IMR-90 (cell line): Measurements from ENCODE around the gene LRRC58. TPM values are rescaled to one million over a fixed set of nuclear protein-coding genes. Genes with fewer than 3 reads are reported as not detected.
"Not testable (repeated sequence)": the region's sequence is repeated elsewhere in the genome, so short reads cannot be mapped to it uniquely, and the experiment has no call there.

ENCODE experiments used
- ATAC-seq: fragments of 200-7000 bp; cut with Tn5 transposase; 2 replicates; pipeline ENCODE4 v1.9.1; 2020; ENCODE audit warnings: low read depth, mild to moderate bottlenecking, moderate library complexity
- BruUV-seq: library from RNA; stranded (reverse); fragments of 400-500 nt; replicated peaks from 2 replicates; lab custom pipeline; 2021; lab: Mats Ljungman, UMichigan
- CTCF ChIA-PET: fragments of 300-600 bp; formaldehyde crosslinking; extraction: SDS; loops from one replicate; lab custom pipeline; 2021; ENCODE audit warnings: antibody characterized with exemption; lab: Yijun Ruan, JAX
- POLR2A ChIA-PET: fragments of 300-600 bp; sonication (Branson Sonifier 250); formaldehyde crosslinking; loops from one replicate; lab custom pipeline; 2022; ENCODE audit warnings: antibody characterized with exemption; ENCODE audit not compliant: unreplicated experiment; lab: Charles Lee
- DNase-seq: peaks from one replicate; pipeline ENCODE4 v3.0.0; 2013
- H2AFZ ChIP-seq: replicated peaks from 2 replicates; pipeline ENCODE3; 2013; ENCODE audit warnings: low read length, mild to moderate bottlenecking; ENCODE audit not compliant: poor library complexity
- H2AK5ac ChIP-seq: 2 replicates; pipeline ENCODE4 v1.6.1; 2013; ENCODE audit warnings: low read depth, low read length, inconsistent platforms
- H2AK9ac ChIP-seq: replicated peaks from 2 replicates; pipeline ENCODE3; 2013; ENCODE audit warnings: mild to moderate bottlenecking, low read depth, low read length, moderate library complexity; ENCODE audit not compliant: poor library complexity
- H2BK120ac ChIP-seq: 2 replicates; pipeline ENCODE4 v1.6.1; 2013; ENCODE audit warnings: low read depth, low read length, inconsistent platforms
- H2BK15ac ChIP-seq: 3 replicates; pipeline ENCODE4 v1.6.1; 2013; ENCODE audit warnings: low read depth, low read length, inconsistent platforms
- H2BK20ac ChIP-seq: 2 replicates; pipeline ENCODE4 v1.6.1; 2013; ENCODE audit warnings: low read depth, mild to moderate bottlenecking, inconsistent platforms, low read length, moderate library complexity
- H2BK5ac ChIP-seq: 2 replicates; pipeline ENCODE4 v1.6.1; 2013; ENCODE audit warnings: mild to moderate bottlenecking, low read depth, low read length, inconsistent platforms; ENCODE audit not compliant: poor library complexity, severe bottlenecking
- H3K14ac ChIP-seq: replicated peaks from 2 replicates; pipeline ENCODE4 v1.6.1; 2013; ENCODE audit warnings: low read depth, low read length, inconsistent platforms
- H3K18ac ChIP-seq: 2 replicates; pipeline ENCODE4 v1.6.1; 2013; ENCODE audit warnings: low read depth, low read length, control low read depth
- H3K23ac ChIP-seq: 2 replicates; pipeline ENCODE4 v1.6.1; 2013; ENCODE audit warnings: low read depth, low read length, inconsistent platforms
- H3K27ac ChIP-seq: 2 replicates; pipeline ENCODE4 v1.5.1; 2013; ENCODE audit warnings: mild to moderate bottlenecking, control low read depth, low read length; ENCODE audit not compliant: insufficient read depth
- H3K27me3 ChIP-seq: 2 replicates; pipeline ENCODE4 v1.6.1; 2013; ENCODE audit warnings: low read length; ENCODE audit not compliant: control insufficient read depth, insufficient read depth
- H3K36me3 ChIP-seq: 2 replicates; pipeline ENCODE4 v1.6.1; 2013; ENCODE audit warnings: low read length, mixed read lengths; ENCODE audit not compliant: control insufficient read depth, insufficient read depth
- H3K4ac ChIP-seq: 2 replicates; pipeline ENCODE4 v1.6.1; 2013; ENCODE audit warnings: low read depth, low read length, inconsistent platforms
- H3K4me1 ChIP-seq: 2 replicates; pipeline ENCODE4 v1.6.1; 2013; ENCODE audit warnings: low read length, mixed read lengths; ENCODE audit not compliant: control insufficient read depth, insufficient read depth
- H3K4me2 ChIP-seq: 2 replicates; pipeline ENCODE4 v1.6.1; 2013; ENCODE audit warnings: low read depth, mild to moderate bottlenecking, control low read depth, low read length, moderate library complexity
- H3K4me3 ChIP-seq: 2 replicates; pipeline ENCODE4 v1.5.1; 2013; ENCODE audit warnings: low read depth, mild to moderate bottlenecking, control low read depth, low read length, moderate library complexity; ENCODE audit not compliant: insufficient read depth
- H3K56ac ChIP-seq: 2 replicates; pipeline ENCODE4 v1.6.1; 2013; ENCODE audit warnings: low read length, inconsistent platforms; ENCODE audit not compliant: insufficient read depth; ENCODE audit errors: extremely low read depth
- H3K79me1 ChIP-seq, 2 experiments: 2 replicates each; pipeline ENCODE4 v1.6.1; 2013; ENCODE audit warnings: low read length in 2 of 2, inconsistent platforms in 1 of 2, low read depth in 1 of 2
- H3K9ac ChIP-seq: 2 replicates; pipeline ENCODE4 v1.6.1; 2013; ENCODE audit warnings: low read depth, low read length, control low read depth
- H3K9me1 ChIP-seq: 2 replicates; pipeline ENCODE4 v1.6.1; 2013; ENCODE audit warnings: low read length, inconsistent platforms; ENCODE audit not compliant: insufficient read depth
- H3K9me3 ChIP-seq: 2 replicates; pipeline ENCODE4 v1.6.1; 2013; ENCODE audit warnings: low read length; ENCODE audit not compliant: control insufficient read depth, insufficient read depth
- H4K20me1 ChIP-seq: 2 replicates; pipeline ENCODE4 v1.6.1; 2013; ENCODE audit warnings: low read length, inconsistent platforms; ENCODE audit not compliant: insufficient read depth
- H4K5ac ChIP-seq: 2 replicates; pipeline ENCODE4 v1.6.1; 2013; ENCODE audit warnings: mild to moderate bottlenecking, low read depth, low read length, control low read depth
- H4K8ac ChIP-seq, 2 experiments: 2 replicates each; pipeline ENCODE4 v1.6.1; 2013; ENCODE audit warnings: low read depth in 2 of 2, low read length in 2 of 2, control low read depth in 1 of 2, inconsistent platforms in 1 of 2
- H4K91ac ChIP-seq: 2 replicates; pipeline ENCODE4 v1.6.1; 2013; ENCODE audit warnings: low read depth, low read length, inconsistent platforms; ENCODE audit not compliant: insufficient read depth
- FOS ChIP-seq: fragments of 150-350 bp; IDR thresholded peaks from 2 replicates; pipeline ENCODE4 v1.6.1; 2016; ENCODE audit warnings: low read depth, low read length
- NFE2L2 ChIP-seq: fragments of 150-350 bp; IDR thresholded peaks from 2 replicates; pipeline ENCODE4 v1.6.1; 2016; ENCODE audit warnings: low read depth, mild to moderate bottlenecking, low read length
- SMC3 ChIP-seq: fragments of 150-350 bp; IDR thresholded peaks from 2 replicates; pipeline ENCODE4 v1.6.1; 2016; ENCODE audit warnings: low read depth, mild to moderate bottlenecking, antibody characterized with exemption, low read length, moderate library complexity
- WGBS, 2 experiments: methylation state at CpG; one replicate each; pipeline versions ENCODE4 v1.1.5 to v1.1.7; 2013; ENCODE audit warnings: missing lambda C conversion rate in 2 of 2; ENCODE audit not compliant: insufficient read length in 1 of 2; ENCODE audit errors: extremely low coverage in 2 of 2; 5-methylcytosine and 5-hydroxymethylcytosine counted together
- dilution Hi-C: fragments of 300-500 bp; cut with HindIII; formaldehyde crosslinking; loops from one replicate; pipeline ENCODE4 v1.14.3; 2018; ENCODE audit warnings: low sequenced_read_pairs; ENCODE audit not compliant: unreplicated experiment
- in situ Hi-C: fragments of 300-500 bp; cut with MboI; formaldehyde crosslinking; loops from 3 replicates; pipeline ENCODE4 v1.14.3; 2019; ENCODE audit warnings: low sequenced_read_pairs, inconsistent platforms, mixed read lengths
- intact Hi-C: fragments of 100-400 bp; cut with micrococcal nuclease; formaldehyde crosslinking; loops from 2 replicates; pipeline ENCODE4 v1.10.0; 2022
- polyA plus RNA-seq, 3 experiments: library from polyadenylated mRNA; depleted of rRNA; stranded (reverse); fragments of >200 nt; gene quantifications; 2 replicates each; pipeline ENCODE4 v1.2.3, GENCODE V29; 2012; ENCODE audit warnings: low replicate concordance in 1 of 3
- total RNA-seq: library from RNA; depleted of rRNA; stranded (reverse); fragments of >200 nt; gene quantifications from 2 replicates; pipeline ENCODE4 v1.2.3, GENCODE V29; 2012
- TF ChIP-seq, protein P1 (sequence below): fragments of 150-350 bp; IDR thresholded peaks from 2 replicates; pipeline ENCODE4 v1.6.1; 2017; ENCODE audit warnings: mild to moderate bottlenecking, antibody characterized with exemption, low read length, low read depth

LRRC58 gene
- total and polyA plus RNA-seq, 2 of the 4 experiments (the other 2 are of a cell fraction), result 5.0 to 13.4 TPM

DNA sequence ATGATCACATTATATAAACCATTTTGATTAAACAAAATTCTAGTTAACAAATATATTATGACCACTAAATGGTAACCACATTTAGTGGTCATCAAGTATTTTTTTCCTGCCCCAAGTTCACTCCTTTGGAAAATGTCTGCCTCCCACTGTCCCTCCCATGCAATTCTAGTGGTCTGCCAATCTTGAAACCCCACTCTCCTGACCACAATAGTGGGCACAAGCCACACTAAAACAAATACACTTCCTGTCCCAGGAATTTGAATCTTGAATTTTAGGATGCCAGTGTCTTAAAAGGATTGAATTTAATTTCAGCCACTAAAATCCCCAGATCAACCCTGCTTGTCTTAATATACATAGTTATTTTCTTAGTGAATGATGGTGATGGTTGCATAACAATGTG lies 50.2 kb downstream of the LRRC58 start:
- Histone ChIP-seq H4K8ac (no peak overlapping the region), H2AK9ac (no peak overlapping the region), H3K4me2 (no peak overlapping the region), H3K9me1 (no peaks in the 10 kb centered on the region), H2AK5ac (no peak overlapping the region), H2AFZ (no peak overlapping the region), H4K20me1 (no peaks in the 10 kb centered on the region), H3K4ac (no peak overlapping the region), H3K36me3 (no peaks in the 10 kb centered on the region), H3K79me1 (no peaks in the 10 kb centered on the region), H3K9ac (no peak overlapping the region), H4K91ac (no peak overlapping the region), H3K18ac (no peak overlapping the region), H3K4me3 (no peak overlapping the region), H2BK5ac (no peak overlapping the region), H3K4me1 (no peaks in the 10 kb centered on the region), H2BK120ac (no peak overlapping the region), H2BK20ac (no peak overlapping the region), H3K27me3 (peaks cover 3% of the 10 kb centered on the region; the same call in 1 of the 2 replicates), H3K27ac (no peak overlapping the region), H3K14ac (no peak overlapping the region), H4K5ac (no peak overlapping the region), H3K9me3 (no peaks in the 10 kb centered on the region), H3K56ac (no peak overlapping the region), H3K23ac (no peak overlapping the region), H2BK15ac (no peak overlapping the region)
- in situ Hi-C loops, result no loop called here
- intact Hi-C loops, result no loop called here
- ChIA-PET CTCF (no interaction called here), POLR2A (no interaction called here)
- no peak for DNase-seq
- dilution Hi-C loops, result no loop called here
- TF ChIP-seq NFE2L2, result no peak
- TF ChIP-seq SMC3, result no peak
- TF ChIP-seq, protein P1, sequence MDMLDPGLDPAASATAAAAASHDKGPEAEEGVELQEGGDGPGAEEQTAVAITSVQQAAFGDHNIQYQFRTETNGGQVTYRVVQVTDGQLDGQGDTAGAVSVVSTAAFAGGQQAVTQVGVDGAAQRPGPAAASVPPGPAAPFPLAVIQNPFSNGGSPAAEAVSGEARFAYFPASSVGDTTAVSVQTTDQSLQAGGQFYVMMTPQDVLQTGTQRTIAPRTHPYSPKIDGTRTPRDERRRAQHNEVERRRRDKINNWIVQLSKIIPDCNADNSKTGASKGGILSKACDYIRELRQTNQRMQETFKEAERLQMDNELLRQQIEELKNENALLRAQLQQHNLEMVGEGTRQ, result no peak
- no peak for TF ChIP-seq FOS
- no peak for ATAC-seq
- no TSS peak for BruUV-seq

DNA sequence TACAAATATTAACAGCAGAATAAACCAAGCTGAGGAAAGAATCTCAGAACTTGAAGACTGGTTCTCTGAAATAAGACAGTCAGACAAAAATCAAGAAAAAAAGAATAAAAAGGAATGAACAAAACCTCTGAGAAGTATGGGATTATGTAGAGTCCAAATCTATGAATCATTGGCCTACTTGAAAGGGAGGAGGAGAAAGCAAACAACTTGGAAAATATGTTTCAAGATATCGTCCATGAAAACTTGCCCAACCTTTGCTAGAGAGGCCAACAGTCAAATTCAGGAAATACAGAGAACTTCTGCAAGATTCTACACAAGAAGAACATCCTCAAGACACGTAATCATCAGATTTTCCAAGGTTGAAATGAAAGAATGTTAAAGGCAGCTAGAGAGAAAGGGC lies 57.6 kb downstream of the LRRC58 start:
- ATAC-seq, H3K9me3 ChIP-seq, POLR2A ChIA-PET, H3K18ac ChIP-seq, DNase-seq, H3K36me3 ChIP-seq, H3K4ac ChIP-seq, H3K27ac ChIP-seq, H3K9ac ChIP-seq, CTCF ChIA-PET, H3K9me1 ChIP-seq, H3K14ac ChIP-seq, dilution Hi-C loops, in situ Hi-C loops, H2BK15ac ChIP-seq, H4K5ac ChIP-seq, BruUV-seq, H2BK20ac ChIP-seq, H4K20me1 ChIP-seq, H4K91ac ChIP-seq, H2AK9ac ChIP-seq, H2AK5ac ChIP-seq, H3K4me1 ChIP-seq, H3K23ac ChIP-seq, H2AFZ ChIP-seq, H3K56ac ChIP-seq, H3K4me3 ChIP-seq, H3K79me1 ChIP-seq, H4K8ac ChIP-seq, H2BK5ac ChIP-seq, intact Hi-C loops, H3K4me2 ChIP-seq, H2BK120ac ChIP-seq: not testable (repeated sequence)
- WGBS, 2 experiments, result no CpG with 5 or more reads among the region's 2 CpGs
- peaks cover 14% of the 10 kb centered on the region for H3K27me3 ChIP-seq
